ENCODE results near the gene EPHB1.
"Not testable (repeated sequence)": the region's sequence is repeated elsewhere in the genome, so short reads cannot be mapped to it uniquely, and the experiment has no call there.

EPHB1 gene

DNA sequence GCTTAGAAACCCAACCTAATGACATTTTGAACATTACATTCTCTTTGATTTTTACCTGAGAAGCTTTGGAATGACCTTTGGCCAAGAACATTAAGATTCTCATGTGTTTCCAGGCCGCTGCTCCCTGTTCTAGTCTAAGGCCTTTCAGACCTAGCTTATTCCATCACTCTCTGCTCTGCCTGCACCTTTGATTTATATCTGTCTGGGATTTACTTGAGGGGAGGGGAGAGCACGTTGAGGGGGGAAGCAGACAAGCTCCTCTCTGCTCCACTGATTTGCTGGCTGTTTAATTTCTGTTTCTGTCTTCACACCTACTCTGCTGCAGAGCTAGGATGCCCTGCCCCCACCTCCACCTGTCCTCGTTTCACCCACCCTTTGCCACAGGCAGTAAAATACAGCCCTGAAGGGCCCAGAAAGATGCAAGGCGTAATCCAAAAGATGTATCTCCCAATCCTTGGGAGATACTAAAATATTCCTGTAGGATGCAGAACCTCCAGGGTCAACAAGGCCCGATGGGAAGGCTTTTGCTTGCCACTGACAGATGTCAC, 429.8 kb downstream of the EPHB1 start:
- H3K4me3 ChIP-seq (ENCODE audit: low read depth, low read length) = no peak overlapping the region
- TF ChIP-seq, protein P1, sequence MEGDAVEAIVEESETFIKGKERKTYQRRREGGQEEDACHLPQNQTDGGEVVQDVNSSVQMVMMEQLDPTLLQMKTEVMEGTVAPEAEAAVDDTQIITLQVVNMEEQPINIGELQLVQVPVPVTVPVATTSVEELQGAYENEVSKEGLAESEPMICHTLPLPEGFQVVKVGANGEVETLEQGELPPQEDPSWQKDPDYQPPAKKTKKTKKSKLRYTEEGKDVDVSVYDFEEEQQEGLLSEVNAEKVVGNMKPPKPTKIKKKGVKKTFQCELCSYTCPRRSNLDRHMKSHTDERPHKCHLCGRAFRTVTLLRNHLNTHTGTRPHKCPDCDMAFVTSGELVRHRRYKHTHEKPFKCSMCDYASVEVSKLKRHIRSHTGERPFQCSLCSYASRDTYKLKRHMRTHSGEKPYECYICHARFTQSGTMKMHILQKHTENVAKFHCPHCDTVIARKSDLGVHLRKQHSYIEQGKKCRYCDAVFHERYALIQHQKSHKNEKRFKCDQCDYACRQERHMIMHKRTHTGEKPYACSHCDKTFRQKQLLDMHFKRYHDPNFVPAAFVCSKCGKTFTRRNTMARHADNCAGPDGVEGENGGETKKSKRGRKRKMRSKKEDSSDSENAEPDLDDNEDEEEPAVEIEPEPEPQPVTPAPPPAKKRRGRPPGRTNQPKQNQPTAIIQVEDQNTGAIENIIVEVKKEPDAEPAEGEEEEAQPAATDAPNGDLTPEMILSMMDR (IDR thresholded peaks at IDR 0.05; ENCODE audit: insufficient read depth, low read length, missing control alignments) = no peak
- no peak for DNase-seq (ENCODE audit: low read depth, low spot score)
- ChIA-PET POLR2A (no interaction called here), CTCF (no interaction called here)

DNA sequence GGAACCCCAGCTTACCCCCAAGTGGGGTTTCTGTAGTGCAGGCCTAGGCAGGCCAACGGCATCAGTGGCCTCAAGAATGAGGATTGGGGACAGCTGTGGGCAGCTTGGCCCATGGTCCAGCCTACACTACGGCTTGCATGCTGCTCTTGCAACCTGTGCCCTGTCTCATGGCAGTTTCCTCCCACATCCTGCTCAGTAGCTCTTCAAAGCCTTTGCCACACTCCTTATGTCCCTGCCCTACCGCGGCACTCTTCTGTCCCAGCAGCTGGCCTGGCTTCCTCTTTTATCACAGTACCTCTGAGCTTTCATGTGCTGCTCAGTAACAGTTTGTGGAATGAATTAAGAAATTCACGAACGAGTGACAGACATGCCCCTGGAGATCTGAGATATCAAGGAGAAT, 431.0 kb downstream of the EPHB1 start:
- TF ChIP-seq, protein P1 (IDR thresholded peaks at IDR 0.05; ENCODE audit: insufficient read depth, low read length, missing control alignments) = no peak
- no peak overlapping the region for H3K4me3 ChIP-seq (ENCODE audit: low read depth, low read length)
- POLR2A ChIA-PET = no interaction called here
- CTCF ChIA-PET = no interaction called here
- no peak for DNase-seq (ENCODE audit: low read depth, low spot score)

DNA sequence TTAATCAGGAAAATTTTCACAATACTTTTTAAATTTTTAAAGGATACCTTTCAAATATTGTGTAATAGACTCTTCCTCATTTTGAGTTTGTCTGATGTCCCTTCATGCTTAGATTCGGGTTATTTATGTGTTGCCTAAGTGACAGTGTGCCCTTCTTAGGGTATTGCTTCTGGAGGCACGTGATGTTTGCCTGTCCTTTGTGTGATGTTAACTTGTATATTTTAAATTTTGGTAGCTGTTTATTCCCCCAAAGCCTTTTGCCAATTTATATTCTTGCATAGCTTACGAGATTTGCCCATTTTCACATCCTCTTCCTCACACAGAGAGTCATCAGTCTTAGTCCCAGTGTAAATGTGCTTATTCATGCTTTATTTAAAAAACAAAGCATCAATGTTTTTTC, 433.1 kb downstream of the EPHB1 start:
- POLR2A ChIA-PET = no interaction called here
- TF ChIP-seq, protein P1 (IDR thresholded peaks at IDR 0.05; ENCODE audit: insufficient read depth, low read length, missing control alignments) = no peak
- no peak for DNase-seq (ENCODE audit: low read depth, low spot score)
- H3K4me3 ChIP-seq (ENCODE audit: low read depth, low read length) = no peak overlapping the region
- CTCF ChIA-PET = no interaction called here

DNA sequence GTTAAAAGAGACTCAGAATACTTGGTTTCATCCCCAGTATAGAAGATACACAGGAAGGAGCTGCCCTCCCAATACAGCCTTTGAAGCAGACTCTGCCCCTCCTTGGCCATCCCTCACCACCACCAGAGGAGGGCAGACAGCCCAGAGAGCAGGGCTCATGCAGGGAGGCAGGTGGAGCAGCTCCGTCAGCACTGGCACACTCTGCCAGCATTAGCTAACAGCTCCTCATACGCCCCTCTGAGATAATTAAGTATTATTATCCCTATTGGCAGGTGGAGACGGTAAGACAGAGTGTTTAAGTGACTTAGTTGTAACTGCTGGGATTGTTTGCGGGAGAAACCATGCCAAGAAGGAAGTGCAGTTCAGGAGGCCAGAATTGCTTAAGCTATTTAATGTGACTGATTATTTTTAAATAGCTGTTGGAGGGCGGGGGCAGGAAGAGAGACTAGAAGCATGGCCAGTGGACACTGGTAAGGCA, 434.0 kb downstream of the EPHB1 start:
- CTCF ChIA-PET = no interaction called here
- H3K4me3 ChIP-seq (ENCODE audit: low read depth, low read length) = no peak overlapping the region
- DNase-seq (ENCODE audit: low read depth, low spot score) = no peak
- TF ChIP-seq, protein P1 (IDR thresholded peaks at IDR 0.05; ENCODE audit: insufficient read depth, low read length, missing control alignments) = no peak
- POLR2A ChIA-PET = no interaction called here

DNA sequence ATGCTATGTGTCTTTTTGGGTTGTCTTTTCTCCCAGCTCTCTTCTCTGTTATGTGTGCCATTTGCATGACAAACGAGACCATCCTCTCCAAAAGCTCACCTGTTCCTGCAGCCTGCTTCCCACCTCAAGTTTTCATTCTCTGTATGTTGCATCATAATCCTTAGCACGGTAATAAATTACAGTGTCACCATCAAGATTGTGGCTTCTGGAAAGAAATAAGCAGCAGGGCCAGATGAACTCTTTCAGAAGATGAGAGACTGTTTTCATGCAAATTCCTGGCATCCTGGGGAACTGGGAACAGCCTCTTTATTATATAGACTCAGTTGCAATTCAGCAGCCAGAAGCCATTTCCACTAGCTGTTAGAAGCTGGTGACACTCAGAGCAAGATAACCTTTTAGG, 436.7 kb downstream of the EPHB1 start:
- no peak for DNase-seq (ENCODE audit: low read depth, low spot score)

DNA sequence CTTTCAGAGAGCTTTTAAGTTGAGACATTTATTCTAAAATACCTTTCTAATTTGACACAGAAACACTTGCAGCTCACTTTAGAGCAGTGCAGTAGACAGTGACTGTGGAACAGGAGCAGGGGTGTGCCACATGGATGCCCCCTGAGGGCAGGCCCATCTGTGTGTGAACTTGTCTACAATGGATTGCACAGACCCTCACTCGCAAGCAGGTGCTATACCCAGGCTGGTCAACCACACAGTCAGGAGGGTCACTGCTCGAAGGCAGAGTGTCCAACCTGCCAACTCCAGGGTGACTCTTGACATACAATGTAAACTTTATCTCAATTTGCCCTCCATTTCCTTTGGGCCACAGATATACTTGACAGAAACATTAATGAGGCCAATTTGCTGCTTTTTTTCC, 437.2 kb downstream of the EPHB1 start:
- no peak for DNase-seq (ENCODE audit: low read depth, low spot score)

More for the DNA sequence above, 436.7 kb downstream of the EPHB1 start:
- H3K4me3 ChIP-seq (ENCODE audit: low read depth, low read length) = no peak overlapping the region
- ChIA-PET POLR2A (no interaction called here), CTCF (no interaction called here)
- TF ChIP-seq, protein P1 (IDR thresholded peaks at IDR 0.05; ENCODE audit: insufficient read depth, low read length, missing control alignments) = no peak

DNA sequence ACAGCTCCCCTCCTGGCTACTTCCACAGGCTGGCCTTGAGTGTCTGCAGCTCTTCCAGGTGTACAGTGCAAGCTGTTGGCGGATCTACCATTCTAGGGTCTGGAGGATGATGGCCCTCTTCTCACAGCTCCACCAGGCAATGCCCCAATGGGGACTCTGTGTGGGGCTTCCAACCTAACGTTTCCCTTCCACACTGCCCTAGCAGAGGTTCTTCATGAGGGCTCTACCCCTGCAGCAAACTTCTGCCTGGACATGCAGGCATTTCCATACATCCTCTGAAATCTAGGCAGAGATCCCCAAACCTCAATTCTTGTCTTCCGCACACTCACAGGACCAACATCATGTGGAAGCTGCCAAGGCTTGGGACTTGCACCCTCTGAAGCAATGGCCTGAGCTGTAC, 438.4 kb downstream of the EPHB1 start:
- H3K4me3 ChIP-seq (ENCODE audit: low read depth, low read length); CTCF ChIA-PET; POLR2A ChIA-PET; DNase-seq (ENCODE audit: low read depth, low spot score): not testable (repeated sequence)

More for the DNA sequence above, 437.2 kb downstream of the EPHB1 start:
- ChIA-PET CTCF (no interaction called here), POLR2A (no interaction called here)
- TF ChIP-seq, protein P1 (IDR thresholded peaks at IDR 0.05; ENCODE audit: insufficient read depth, low read length, missing control alignments) = no peak
- no peak overlapping the region for H3K4me3 ChIP-seq (ENCODE audit: low read depth, low read length)

All from AG04449 (cell line).